Measurements from ENCODE around the gene HTATIP2. TPM values are rescaled to one million over a fixed set of nuclear protein-coding genes. Genes with fewer than 3 reads are reported as not detected.

HTATIP2 gene
- total RNA-seq, 6 experiments from 2014 or later, result 15.0 to 36.0 (median 31.3) TPM

GRCh38 chr11:20406484-20406883 lies 43.0 kb downstream of the HTATIP2 start:
- no peaks in the 10 kb centered on the region for H3K36me3 Mint-ChIP-seq (ENCODE audit: low read depth)
- no peaks in the 10 kb centered on the region for H3K4me1 Mint-ChIP-seq (ENCODE audit: low read depth)
- no peak overlapping the region for H3K4me3 Mint-ChIP-seq
- no peak for TF ChIP-seq CTCF (IDR thresholded peaks at IDR 0.05)
- H3K27me3 Mint-ChIP-seq (ENCODE audit: insufficient read depth), result no peaks in the 10 kb centered on the region
- no peaks in the 10 kb centered on the region for H3K9me3 Mint-ChIP-seq
- DNase-seq, result no peak
- H3K27ac Mint-ChIP-seq, result no peak overlapping the region

- no peak for DNase-seq
- H3K36me3 Mint-ChIP-seq (ENCODE audit: low read depth), result peaks cover 3% of the 10 kb centered on the region; the same call in 1 of the 2 replicates
- no peaks in the 10 kb centered on the region for H3K9me3 Mint-ChIP-seq
Observed at GRCh38 chr11:20407344-20407743, 43.8 kb downstream of the HTATIP2 start.

GRCh38 chr11:20415432-20415831 lies 51.9 kb downstream of the HTATIP2 start:
- H3K27me3 Mint-ChIP-seq (ENCODE audit: insufficient read depth), result no peaks in the 10 kb centered on the region
- H3K4me3 Mint-ChIP-seq, result no peak overlapping the region
- H3K36me3 Mint-ChIP-seq (ENCODE audit: low read depth), result peaks cover 7% of the 10 kb centered on the region; the same call in 1 of the 2 replicates
- H3K27ac Mint-ChIP-seq, result no peak overlapping the region
- H3K9me3 Mint-ChIP-seq, result no peaks in the 10 kb centered on the region
- DNase-seq, result no peak
- TF ChIP-seq CTCF (IDR thresholded peaks at IDR 0.05), result no peak
- no peaks in the 10 kb centered on the region for H3K4me1 Mint-ChIP-seq (ENCODE audit: low read depth)

More at GRCh38 chr11:20407344-20407743, 43.8 kb downstream of the HTATIP2 start:
- Mint-ChIP-seq H3K4me3 (no peak overlapping the region), H3K4me1 (ENCODE audit: low read depth) (no peaks in the 10 kb centered on the region), H3K27me3 (ENCODE audit: insufficient read depth) (no peaks in the 10 kb centered on the region), H3K27ac (no peak overlapping the region)
- no peak for TF ChIP-seq CTCF (IDR thresholded peaks at IDR 0.05)

GRCh38 chr11:20417771-20418170 lies 54.3 kb downstream of the HTATIP2 start:
- H3K4me1 Mint-ChIP-seq (ENCODE audit: low read depth), result peaks cover 10% of the 10 kb centered on the region
- no peak for DNase-seq

GRCh38 chr11:20421946-20422345 lies 58.4 kb downstream of the HTATIP2 start:
- H3K27me3 Mint-ChIP-seq (ENCODE audit: insufficient read depth), result no peaks in the 10 kb centered on the region
- TF ChIP-seq CTCF (IDR thresholded peaks at IDR 0.05), result no peak
- H3K4me1 Mint-ChIP-seq (ENCODE audit: low read depth), result peaks cover 10% of the 10 kb centered on the region
- H3K4me3 Mint-ChIP-seq, result no peak overlapping the region
- DNase-seq, result no peak
- no peak overlapping the region for H3K27ac Mint-ChIP-seq
- H3K9me3 Mint-ChIP-seq, result no peaks in the 10 kb centered on the region
- peaks cover 5% of the 10 kb centered on the region; the same call in 1 of the 2 replicates for H3K36me3 Mint-ChIP-seq (ENCODE audit: low read depth)

More at GRCh38 chr11:20417771-20418170, 54.3 kb downstream of the HTATIP2 start:
- Mint-ChIP-seq H3K27me3 (ENCODE audit: insufficient read depth) (no peaks in the 10 kb centered on the region), H3K27ac (no peak overlapping the region), H3K4me3 (no peak overlapping the region), H3K36me3 (ENCODE audit: low read depth) (peaks cover 5% of the 10 kb centered on the region; the same call in 1 of the 2 replicates), H3K9me3 (no peaks in the 10 kb centered on the region)
- no peak for TF ChIP-seq CTCF (IDR thresholded peaks at IDR 0.05)

GRCh38 chr11:20429216-20429615 lies 65.7 kb downstream of the HTATIP2 start:
- no peak overlapping the region for H3K4me3 Mint-ChIP-seq
- H3K36me3 Mint-ChIP-seq (ENCODE audit: low read depth), result peaks cover 4% of the 10 kb centered on the region; the same call in 1 of the 2 replicates
- H3K9me3 Mint-ChIP-seq, result no peaks in the 10 kb centered on the region
- no peak for DNase-seq
- H3K4me1 Mint-ChIP-seq (ENCODE audit: low read depth), result peaks cover 6% of the 10 kb centered on the region; the same call in 1 of the 2 replicates
- TF ChIP-seq CTCF (IDR thresholded peaks at IDR 0.05), result no peak
- no peak overlapping the region for H3K27ac Mint-ChIP-seq
- no peaks in the 10 kb centered on the region for H3K27me3 Mint-ChIP-seq (ENCODE audit: insufficient read depth)
